Measurements from ENCODE around the gene RSU1.

DNA sequence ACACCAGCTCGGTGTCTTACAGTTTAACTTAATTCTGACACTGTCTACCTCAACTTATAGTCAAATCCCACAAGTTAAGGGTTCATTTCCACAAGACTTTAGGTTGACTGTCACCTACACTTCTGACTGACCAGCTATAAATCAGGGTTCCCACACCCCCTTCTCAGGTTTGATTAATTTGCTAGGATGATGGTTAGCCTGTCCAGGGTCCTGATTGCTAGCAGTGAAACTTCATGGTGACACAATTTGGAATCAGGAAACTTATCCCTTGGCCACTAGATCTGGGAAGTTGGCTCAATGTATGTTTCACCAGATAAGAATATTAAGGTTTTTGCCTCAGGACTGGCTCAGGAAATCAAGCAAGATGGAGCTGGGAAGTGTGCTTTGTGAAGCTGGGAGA is 2.8 kb upstream of the RSU1 start:
- TF ChIP-seq, protein P1, sequence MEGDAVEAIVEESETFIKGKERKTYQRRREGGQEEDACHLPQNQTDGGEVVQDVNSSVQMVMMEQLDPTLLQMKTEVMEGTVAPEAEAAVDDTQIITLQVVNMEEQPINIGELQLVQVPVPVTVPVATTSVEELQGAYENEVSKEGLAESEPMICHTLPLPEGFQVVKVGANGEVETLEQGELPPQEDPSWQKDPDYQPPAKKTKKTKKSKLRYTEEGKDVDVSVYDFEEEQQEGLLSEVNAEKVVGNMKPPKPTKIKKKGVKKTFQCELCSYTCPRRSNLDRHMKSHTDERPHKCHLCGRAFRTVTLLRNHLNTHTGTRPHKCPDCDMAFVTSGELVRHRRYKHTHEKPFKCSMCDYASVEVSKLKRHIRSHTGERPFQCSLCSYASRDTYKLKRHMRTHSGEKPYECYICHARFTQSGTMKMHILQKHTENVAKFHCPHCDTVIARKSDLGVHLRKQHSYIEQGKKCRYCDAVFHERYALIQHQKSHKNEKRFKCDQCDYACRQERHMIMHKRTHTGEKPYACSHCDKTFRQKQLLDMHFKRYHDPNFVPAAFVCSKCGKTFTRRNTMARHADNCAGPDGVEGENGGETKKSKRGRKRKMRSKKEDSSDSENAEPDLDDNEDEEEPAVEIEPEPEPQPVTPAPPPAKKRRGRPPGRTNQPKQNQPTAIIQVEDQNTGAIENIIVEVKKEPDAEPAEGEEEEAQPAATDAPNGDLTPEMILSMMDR (IDR thresholded peaks at IDR 0.05; ENCODE audit: borderline replicate concordance, extremely low read depth, low read length, poor library complexity, severe bottlenecking) = no peak
- TF ChIP-seq EZH2 (IDR thresholded peaks at IDR 0.05; ENCODE audit: borderline replicate concordance, low read depth, low read length, severe bottlenecking) = no peak
